Smooth muscle cell (in vitro differentiated cells): Measurements from ENCODE around the gene ARID1B. TPM values are rescaled to one million over a fixed set of nuclear protein-coding genes. Genes with fewer than 3 reads are reported as not detected.

ENCODE experiments used
- DNase-seq: peaks from one replicate; lab custom pipeline; 2025; ENCODE audit not compliant: unreplicated experiment; lab: John Stamatoyannopoulos, UW
- H2AFZ ChIP-seq: fragments of 200-600 bp; sonication (generic); 2 replicates; pipeline ENCODE4 v1.6.0; 2016; ENCODE audit warnings: antibody characterized with exemption, low read depth, mild to moderate bottlenecking
- H3F3A ChIP-seq: fragments of 200-600 bp; sonication (generic); 2 replicates; pipeline ENCODE4 v1.6.0; 2017; ENCODE audit warnings: antibody characterized with exemption, low read depth
- H3K27ac ChIP-seq: fragments of 200-600 bp; sonication (generic); 2 replicates; pipeline ENCODE4 v1.5.1; 2016; ENCODE audit warnings: low read depth, mild to moderate bottlenecking
- H3K27me3 ChIP-seq: fragments of 200-600 bp; sonication (generic); 2 replicates; pipeline ENCODE4 v1.6.1; 2016; ENCODE audit warnings: low read depth, mild to moderate bottlenecking
- H3K36me3 ChIP-seq: fragments of 200-600 bp; sonication (generic); 2 replicates; pipeline ENCODE4 v1.5.1; 2016; ENCODE audit warnings: low read depth
- H3K4me1 ChIP-seq: fragments of 200-600 bp; sonication (generic); 2 replicates; pipeline ENCODE4 v1.5.1; 2016; ENCODE audit warnings: low read depth
- H3K4me2 ChIP-seq: fragments of 200-600 bp; sonication (generic); 2 replicates; pipeline ENCODE4 v1.6.0; 2016; ENCODE audit warnings: mild to moderate bottlenecking
- H3K4me3 ChIP-seq: fragments of 200-600 bp; sonication (generic); 2 replicates; pipeline ENCODE4 v1.5.1; 2016; ENCODE audit warnings: mild to moderate bottlenecking
- H3K79me2 ChIP-seq: fragments of 200-600 bp; sonication (generic); 2 replicates; pipeline ENCODE4 v1.6.0; 2016; ENCODE audit warnings: low read depth, mild to moderate bottlenecking
- H3K9ac ChIP-seq: fragments of 200-600 bp; sonication (generic); 2 replicates; pipeline ENCODE4 v1.6.0; 2016; ENCODE audit warnings: low read depth
- H3K9me3 ChIP-seq: fragments of 200-600 bp; sonication (generic); replicated peaks from 2 replicates; pipeline ENCODE4 v1.5.1; 2016; ENCODE audit warnings: low read depth
- H4K20me1 ChIP-seq: fragments of 200-600 bp; sonication (generic); 2 replicates; pipeline ENCODE4 v1.6.0; 2016; ENCODE audit warnings: low read depth
- WGBS: methylation state at CpG from one replicate; pipeline ENCODE4 v1.1.7; 2016; ENCODE audit warnings: low lambda C conversion rate; 5-methylcytosine and 5-hydroxymethylcytosine counted together
- polyA plus RNA-seq: library from polyadenylated mRNA; unstranded; fragments of >200 nt; fragmentation: Nextera tagmentation; extraction: Ambion mirVana; gene quantifications from 2 replicates; pipeline ENCODE4 v1.2.1, GENCODE V29; 2016
- total RNA-seq: library from RNA; depleted of rRNA; stranded (reverse); fragments of >200 nt; gene quantifications from 2 replicates; pipeline ENCODE4 v1.2.3, GENCODE V29; 2014
- TF ChIP-seq, protein P1 (sequence below): fragments of 200-600 bp; sonication (generic); IDR thresholded peaks from 2 replicates; pipeline ENCODE4 v1.5.1; 2017; ENCODE audit warnings: borderline replicate concordance, mild to moderate bottlenecking, antibody characterized with exemption; ENCODE audit not compliant: insufficient read depth, poor library complexity, severe bottlenecking

ARID1B gene
- total and polyA plus RNA-seq, 2 experiments from 2014 or later, result 30.1 to 65.4 TPM

DNA sequence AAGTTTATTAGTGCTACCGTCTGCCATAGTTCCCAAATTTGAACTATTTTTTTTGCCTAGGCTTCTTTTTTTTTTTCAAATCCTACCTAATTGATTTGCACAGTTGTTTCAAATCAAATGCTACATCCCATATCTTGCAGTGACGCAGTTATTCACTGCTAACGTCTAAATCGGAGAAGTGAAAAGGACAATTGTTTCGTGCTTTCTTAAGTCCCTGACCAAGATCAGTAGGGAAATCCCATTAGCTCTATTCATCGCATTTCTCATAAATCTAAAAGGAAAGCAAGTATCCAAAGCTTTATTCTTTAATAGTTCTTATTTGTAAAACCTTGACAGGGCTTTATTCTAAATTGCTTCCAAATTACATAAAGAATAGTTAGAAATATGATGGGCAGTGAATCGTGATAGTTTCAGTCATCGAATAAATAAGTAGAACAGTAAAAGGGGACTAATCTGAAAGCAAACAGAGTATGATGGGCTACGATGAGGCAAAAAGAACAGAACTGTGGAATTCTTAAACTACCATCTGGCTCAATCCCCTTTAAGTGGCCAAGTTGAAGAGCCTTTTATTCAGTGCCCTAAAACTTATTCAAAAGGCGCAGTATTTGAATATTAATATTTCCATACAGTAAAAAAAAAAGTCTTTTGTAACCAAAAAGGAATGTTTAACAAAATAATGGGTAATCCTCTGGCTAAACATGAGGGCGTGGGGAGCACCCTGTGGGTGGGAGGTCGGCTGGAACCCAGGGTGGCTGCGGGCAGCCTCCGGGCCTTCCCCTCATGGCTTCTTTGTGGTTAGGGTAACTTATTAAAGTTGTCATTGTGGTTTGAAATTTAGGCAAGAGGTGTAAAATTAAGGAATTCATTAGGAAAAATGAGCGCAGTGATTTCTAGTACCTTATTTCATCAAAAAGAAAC is 3.0 kb upstream of the ARID1B start:
- Histone ChIP-seq H3K4me1 (peaks cover 33% of the 10 kb centered on the region), H3K9ac (no peak overlapping the region), H3F3A (peaks cover 13% of the 10 kb centered on the region), H3K27ac (peak overlapping the region; percentile 11), H3K79me2 (peaks cover 18% of the 10 kb centered on the region), H3K27me3 (no peaks in the 10 kb centered on the region), H3K4me2 (peak overlapping the region; percentile 86), H2AFZ (peak overlapping the region; percentile 61), H3K36me3 (no peaks in the 10 kb centered on the region), H3K4me3 (peak overlapping the region; percentile 32), H4K20me1 (no peaks in the 10 kb centered on the region), H3K9me3 (no peaks in the 10 kb centered on the region)
- TF ChIP-seq, protein P1, sequence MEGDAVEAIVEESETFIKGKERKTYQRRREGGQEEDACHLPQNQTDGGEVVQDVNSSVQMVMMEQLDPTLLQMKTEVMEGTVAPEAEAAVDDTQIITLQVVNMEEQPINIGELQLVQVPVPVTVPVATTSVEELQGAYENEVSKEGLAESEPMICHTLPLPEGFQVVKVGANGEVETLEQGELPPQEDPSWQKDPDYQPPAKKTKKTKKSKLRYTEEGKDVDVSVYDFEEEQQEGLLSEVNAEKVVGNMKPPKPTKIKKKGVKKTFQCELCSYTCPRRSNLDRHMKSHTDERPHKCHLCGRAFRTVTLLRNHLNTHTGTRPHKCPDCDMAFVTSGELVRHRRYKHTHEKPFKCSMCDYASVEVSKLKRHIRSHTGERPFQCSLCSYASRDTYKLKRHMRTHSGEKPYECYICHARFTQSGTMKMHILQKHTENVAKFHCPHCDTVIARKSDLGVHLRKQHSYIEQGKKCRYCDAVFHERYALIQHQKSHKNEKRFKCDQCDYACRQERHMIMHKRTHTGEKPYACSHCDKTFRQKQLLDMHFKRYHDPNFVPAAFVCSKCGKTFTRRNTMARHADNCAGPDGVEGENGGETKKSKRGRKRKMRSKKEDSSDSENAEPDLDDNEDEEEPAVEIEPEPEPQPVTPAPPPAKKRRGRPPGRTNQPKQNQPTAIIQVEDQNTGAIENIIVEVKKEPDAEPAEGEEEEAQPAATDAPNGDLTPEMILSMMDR, result no peak
- no peak for DNase-seq
- WGBS, result 58% methylated on average over 15 of the region's 15 CpGs

DNA sequence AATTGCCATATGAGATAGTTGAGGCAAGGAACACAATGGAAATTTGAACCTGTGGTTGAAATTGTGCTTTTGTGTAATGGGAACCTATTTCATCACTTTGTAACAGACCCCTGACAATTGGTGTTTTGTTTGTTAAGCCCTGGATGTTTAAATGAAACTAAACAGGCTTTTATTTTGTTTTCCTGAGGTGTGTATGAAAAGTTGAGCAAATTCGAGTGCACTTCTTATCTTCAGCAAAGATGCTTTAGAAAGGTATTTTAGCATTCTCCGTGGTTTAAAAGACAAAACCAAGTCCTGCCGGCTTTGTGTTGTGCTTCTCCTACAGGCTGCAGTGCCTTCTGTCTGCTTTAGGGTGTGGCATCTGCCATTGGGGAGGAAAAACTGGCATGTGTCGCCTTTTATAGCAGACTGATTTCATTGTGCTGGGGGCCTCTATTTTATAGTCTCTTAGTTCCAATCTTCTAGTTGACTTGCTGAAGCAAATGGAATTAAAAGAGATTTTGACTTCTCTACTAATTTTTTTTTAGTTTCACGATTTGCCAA is 2.2 kb upstream of the ARID1B start:
- H3K9me3 ChIP-seq, result no peaks in the 10 kb centered on the region
- H3K4me2 ChIP-seq, result peak overlapping the region; percentile 86
- peak overlapping the region; percentile 61 for H2AFZ ChIP-seq
- peak overlapping the region; percentile 11 for H3K27ac ChIP-seq
- peaks cover 22% of the 10 kb centered on the region for H3K79me2 ChIP-seq
- peaks cover 13% of the 10 kb centered on the region for H3F3A ChIP-seq
- H3K27me3 ChIP-seq, result no peaks in the 10 kb centered on the region
- no peaks in the 10 kb centered on the region for H3K36me3 ChIP-seq
- peaks cover 33% of the 10 kb centered on the region for H3K4me1 ChIP-seq
- TF ChIP-seq, protein P1, result no peak
- DNase-seq, result no peak
- H3K4me3 ChIP-seq, result peak overlapping the region; percentile 32
- peaks cover 3% of the 10 kb centered on the region for H4K20me1 ChIP-seq
- 19% methylated on average over 5 of the region's 5 CpGs for WGBS
- H3K9ac ChIP-seq, result no peak overlapping the region

DNA sequence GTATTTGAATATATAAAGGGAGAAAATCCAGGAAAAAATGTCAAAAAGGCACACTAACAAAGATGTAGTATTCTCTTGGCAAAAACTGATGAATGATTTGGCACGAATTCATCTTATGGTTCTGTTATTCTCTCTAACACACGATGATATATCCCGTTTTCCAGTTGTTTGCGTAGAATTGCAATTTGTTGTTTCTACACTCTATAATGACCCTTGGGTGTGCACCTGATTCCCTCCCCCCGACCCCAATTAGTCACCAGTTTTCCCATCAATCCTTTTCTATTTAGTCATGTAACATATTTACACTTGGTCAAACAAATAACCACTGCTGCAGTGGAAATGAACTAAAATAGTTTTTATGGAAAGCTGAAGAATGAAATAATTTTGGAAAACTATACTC is 1.5 kb upstream of the ARID1B start:
- H2AFZ ChIP-seq, result no peak overlapping the region
- H3K79me2 ChIP-seq, result peaks cover 30% of the 10 kb centered on the region
- no peaks in the 10 kb centered on the region for H3K9me3 ChIP-seq
- no peak for DNase-seq
- no peak overlapping the region for H3K9ac ChIP-seq
- TF ChIP-seq, protein P1, result no peak
- H3K4me1 ChIP-seq, result peaks cover 35% of the 10 kb centered on the region
- H3K27me3 ChIP-seq, result no peaks in the 10 kb centered on the region
- no peaks in the 10 kb centered on the region for H3K36me3 ChIP-seq
- peaks cover 11% of the 10 kb centered on the region for H4K20me1 ChIP-seq
- peak overlapping the region; percentile 86 for H3K4me2 ChIP-seq
- peak overlapping the region; percentile 74 for H3K4me3 ChIP-seq
- peaks cover 13% of the 10 kb centered on the region for H3F3A ChIP-seq
- H3K27ac ChIP-seq, result peak overlapping the region; percentile 90
- 74% methylated on average over 5 of the region's 5 CpGs for WGBS
